Common myeloid progenitor, CD34-positive (primary cell): Measurements from ENCODE around the gene PHF21B.

ENCODE experiments used
- CTCF ChIA-PET: fragments of 350-600 bp; sonication (Branson Sonifier 250); formaldehyde crosslinking; loops from one replicate; lab custom pipeline; 2021; ENCODE audit warnings: antibody characterized with exemption; lab: Charles Lee
- POLR2A ChIA-PET: fragments of 350-600 bp; sonication (Branson Sonifier 250); formaldehyde crosslinking; loops from one replicate; lab custom pipeline; 2021; ENCODE audit warnings: antibody characterized with exemption; lab: Charles Lee
- DNase-seq, 3 donors: peaks; one replicate each; pipeline versions ENCODE4 v3.0.0 to v3.0.0-alpha.2; 2013
- H3K27ac ChIP-seq, 2 experiments: 1 replicate in 1 of 2; 2 replicates in 1 of 2; pipeline ENCODE4 v1.7.0; 2013; ENCODE audit warnings: inconsistent platforms in 2 of 2, low read length in 2 of 2, mild to moderate bottlenecking in 2 of 2, low read depth in 1 of 2, moderate library complexity in 1 of 2; ENCODE audit not compliant: severe bottlenecking in 2 of 2, insufficient read depth in 1 of 2, poor library complexity in 1 of 2
- H3K27me3 ChIP-seq, 5 experiments: replicated peaks in 2 of 5; 1 replicate in 3 of 5; 2 replicates in 2 of 5; pipeline versions ENCODE4 v1.6.1 to v1.7.0; 2013; ENCODE audit warnings: low read length in 4 of 5, mild to moderate bottlenecking in 2 of 5, moderate library complexity in 2 of 5, inconsistent platforms in 1 of 5; ENCODE audit not compliant: insufficient read depth in 5 of 5, control insufficient read depth in 4 of 5
- H3K36me3 ChIP-seq, 4 experiments: 1 replicate in 2 of 4; 2 replicates in 2 of 4; pipeline versions ENCODE4 v1.6.1 to v1.7.0; 2013; ENCODE audit warnings: low read length in 3 of 4, control low read depth in 1 of 4, mild to moderate bottlenecking in 1 of 4; ENCODE audit not compliant: control insufficient read depth in 4 of 4, insufficient read depth in 4 of 4
- H3K4me1 ChIP-seq, 4 experiments: 1 replicate in 3 of 4; 2 replicates in 1 of 4; pipeline versions ENCODE4 v1.6.1 to v1.7.1; 2013; ENCODE audit warnings: low read length in 3 of 4, mild to moderate bottlenecking in 3 of 4, control low read depth in 1 of 4, inconsistent platforms in 1 of 4, moderate library complexity in 1 of 4; ENCODE audit not compliant: control insufficient read depth in 4 of 4, insufficient read depth in 4 of 4; ENCODE audit errors: control extremely low read depth in 1 of 4
- H3K4me3 ChIP-seq, 7 experiments: 1 replicate in 4 of 7; 2 replicates in 3 of 7; pipeline versions ENCODE4 v1.5.1 to v1.7.0; 2013; ENCODE audit warnings: mild to moderate bottlenecking in 7 of 7, low read length in 6 of 7, moderate library complexity in 6 of 7, inconsistent platforms in 2 of 7, low read depth in 2 of 7, control low read depth in 1 of 7; ENCODE audit not compliant: insufficient read depth in 4 of 7, control insufficient read depth in 1 of 7; ENCODE audit errors: extremely low read depth in 1 of 7
- H3K9me3 ChIP-seq, 5 experiments: 1 replicate in 4 of 5; 2 replicates in 1 of 5; pipeline versions ENCODE4 v1.6.1 to v1.7.1; 2013; ENCODE audit warnings: low read length in 4 of 5, mild to moderate bottlenecking in 2 of 5, inconsistent platforms in 1 of 5, low read depth in 1 of 5, moderate library complexity in 1 of 5; ENCODE audit not compliant: control insufficient read depth in 4 of 5, insufficient read depth in 2 of 5; ENCODE audit errors: control extremely low read depth in 1 of 5
- WGBS: methylation state at CpG from one replicate; pipeline ENCODE4 v1.1.5; 2013; ENCODE audit not compliant: insufficient coverage; 5-methylcytosine and 5-hydroxymethylcytosine counted together

Gene PHF21B

DNA sequence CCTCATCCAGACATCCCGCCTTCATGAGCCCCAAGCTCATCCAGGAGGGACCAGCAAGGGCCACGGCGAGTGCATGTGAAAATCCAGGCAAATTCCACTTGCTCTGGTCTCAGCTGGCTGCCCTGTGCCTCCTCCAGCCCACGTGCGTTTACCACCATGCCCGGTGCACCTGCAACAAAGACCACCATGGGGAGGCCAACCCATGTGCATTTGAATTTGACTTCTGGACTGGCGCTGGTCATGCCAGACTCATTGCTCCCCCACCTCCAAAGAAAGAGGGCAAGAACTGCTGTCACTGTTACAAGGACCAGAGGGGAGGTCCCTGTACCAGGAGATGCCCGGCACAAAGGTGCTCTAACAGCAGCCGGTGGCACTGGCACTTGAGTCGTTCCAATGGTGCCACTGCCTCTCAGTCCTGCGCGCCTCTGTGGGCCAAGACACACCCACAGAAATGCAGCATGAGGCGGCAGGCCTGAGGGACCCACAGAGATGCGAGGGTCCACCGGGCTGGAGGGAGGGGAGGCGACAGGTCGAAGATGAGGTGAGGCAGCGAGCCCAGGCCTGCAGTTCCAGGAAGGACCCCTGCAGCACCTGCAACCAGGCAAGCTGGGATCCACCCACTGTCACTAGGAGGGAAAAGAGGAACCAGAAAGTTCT is 80.3 kb downstream of the PHF21B start:
- no peaks in the 10 kb centered on the region for H3K27me3 ChIP-seq
- no peaks in the 10 kb centered on the region for H3K9me3 ChIP-seq
- POLR2A ChIA-PET, result no interaction called here
- no peak for DNase-seq
- H3K4me3 ChIP-seq, result no peak overlapping the region
- no peak overlapping the region for H3K27ac ChIP-seq
- H3K36me3 ChIP-seq, result no peaks in the 10 kb centered on the region
- 96% methylated on average over 18 of the region's 18 CpGs for WGBS
- CTCF ChIA-PET, result no interaction called here
- H3K4me1 ChIP-seq, result peaks cover 0 to 8% (median 1%) of the 10 kb centered on the region in 4 experiments

DNA sequence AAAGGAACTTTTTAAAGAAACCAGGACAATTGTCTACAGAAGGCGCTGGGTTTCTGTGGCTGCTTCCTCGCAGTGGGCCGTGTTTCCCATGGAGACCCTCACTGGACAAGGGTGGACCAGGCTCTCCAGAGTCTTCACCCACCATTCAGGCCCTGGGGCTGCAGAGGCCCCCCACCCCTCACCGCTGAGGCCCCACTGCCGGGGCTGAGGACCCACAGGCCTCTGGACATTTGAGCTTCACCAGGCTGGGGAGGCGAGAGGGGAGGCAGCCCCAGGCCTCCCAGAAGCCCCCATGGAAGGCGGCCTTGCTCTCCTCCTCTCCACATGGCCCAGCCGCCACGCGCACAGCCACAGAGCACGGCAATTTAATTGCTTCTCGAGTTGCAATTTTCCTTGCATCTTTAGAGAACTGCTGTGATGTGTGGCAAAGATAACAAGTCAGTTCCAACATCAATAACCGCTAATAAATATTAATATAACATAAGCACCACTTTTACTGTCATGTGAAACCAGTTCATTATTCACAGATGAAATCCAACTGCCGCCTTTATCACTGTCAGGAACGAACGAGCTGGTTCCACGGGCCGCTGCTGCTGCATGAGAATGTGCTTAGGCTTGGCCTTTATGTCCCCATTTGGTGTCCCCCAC is 81.0 kb downstream of the PHF21B start:
- 100% methylated on average over 11 of the region's 18 CpGs for WGBS
- CTCF ChIA-PET, result no interaction called here
- H3K9me3 ChIP-seq, result peaks cover 0 to 4% (median 0%) of the 10 kb centered on the region in 5 experiments
- no peak overlapping the region for H3K4me3 ChIP-seq
- no peaks in the 10 kb centered on the region for H3K36me3 ChIP-seq
- peaks cover 0 to 6% (median under 1%) of the 10 kb centered on the region in 4 experiments for H3K4me1 ChIP-seq
- no peak overlapping the region for H3K27ac ChIP-seq
- peaks cover 0 to 1% (median 0%) of the 10 kb centered on the region in 5 experiments for H3K27me3 ChIP-seq
- POLR2A ChIA-PET, result no interaction called here
- DNase-seq, result no peak

GRCh38 chr22:44928136-44928463 is 81.7 kb downstream of the PHF21B start:
- no peaks in the 10 kb centered on the region for H3K4me1 ChIP-seq
- ChIA-PET POLR2A (no interaction called here), CTCF (no interaction called here)
- 95% methylated on average over 10 of the region's 11 CpGs for WGBS
- H3K27me3 ChIP-seq, result peaks cover 0 to 1% (median 0%) of the 10 kb centered on the region in 5 experiments
- H3K9me3 ChIP-seq, result peaks cover 0 to 4% (median 0%) of the 10 kb centered on the region in 5 experiments
- no peaks in the 10 kb centered on the region for H3K36me3 ChIP-seq
- no peak overlapping the region for H3K4me3 ChIP-seq
- DNase-seq, result no peak
- no peak overlapping the region for H3K27ac ChIP-seq

DNA sequence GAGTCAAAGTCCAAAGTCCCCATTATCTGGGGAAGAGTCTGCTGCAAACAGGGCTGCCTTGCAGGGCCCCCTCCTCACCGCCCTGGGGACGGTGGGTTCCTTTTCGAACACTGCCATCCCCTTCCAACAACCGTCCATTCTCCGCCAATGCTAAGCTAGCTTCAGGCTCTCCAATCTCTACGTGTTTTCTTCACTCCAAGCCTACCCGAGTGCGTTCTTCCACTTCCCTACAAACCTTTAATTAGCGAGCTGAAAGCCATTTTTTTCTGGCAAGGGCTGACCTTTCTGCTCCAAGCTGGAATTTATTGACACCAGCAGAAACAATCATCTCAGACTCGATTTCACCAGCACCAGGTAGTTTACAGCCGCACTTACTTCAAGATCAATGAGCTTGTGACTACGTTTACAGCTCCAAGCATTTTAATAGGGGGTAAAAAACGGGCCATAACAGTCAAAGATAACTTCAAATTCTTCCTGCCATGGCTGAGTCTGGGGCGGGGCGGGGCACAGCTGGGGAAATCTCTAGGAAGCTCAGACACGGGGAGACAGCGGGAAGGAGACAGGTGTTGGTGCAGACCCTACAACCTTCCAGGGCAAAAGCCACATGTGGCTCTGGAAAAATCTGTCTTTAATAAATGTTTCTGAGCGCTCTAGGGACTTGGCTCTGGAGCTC is 82.2 kb downstream of the PHF21B start:
- Histone ChIP-seq H3K9me3 (peaks cover 0 to 4% (median 0%) of the 10 kb centered on the region in 5 experiments), H3K4me3 (no peak overlapping the region), H3K27ac (no peak overlapping the region), H3K27me3 (peaks cover 0 to 1% (median 0%) of the 10 kb centered on the region in 5 experiments), H3K4me1 (no peaks in the 10 kb centered on the region), H3K36me3 (no peaks in the 10 kb centered on the region)
- no peak for DNase-seq
- POLR2A ChIA-PET, result no interaction called here
- CTCF ChIA-PET, result no interaction called here
- 89% methylated on average over 18 of the region's 18 CpGs for WGBS

DNA sequence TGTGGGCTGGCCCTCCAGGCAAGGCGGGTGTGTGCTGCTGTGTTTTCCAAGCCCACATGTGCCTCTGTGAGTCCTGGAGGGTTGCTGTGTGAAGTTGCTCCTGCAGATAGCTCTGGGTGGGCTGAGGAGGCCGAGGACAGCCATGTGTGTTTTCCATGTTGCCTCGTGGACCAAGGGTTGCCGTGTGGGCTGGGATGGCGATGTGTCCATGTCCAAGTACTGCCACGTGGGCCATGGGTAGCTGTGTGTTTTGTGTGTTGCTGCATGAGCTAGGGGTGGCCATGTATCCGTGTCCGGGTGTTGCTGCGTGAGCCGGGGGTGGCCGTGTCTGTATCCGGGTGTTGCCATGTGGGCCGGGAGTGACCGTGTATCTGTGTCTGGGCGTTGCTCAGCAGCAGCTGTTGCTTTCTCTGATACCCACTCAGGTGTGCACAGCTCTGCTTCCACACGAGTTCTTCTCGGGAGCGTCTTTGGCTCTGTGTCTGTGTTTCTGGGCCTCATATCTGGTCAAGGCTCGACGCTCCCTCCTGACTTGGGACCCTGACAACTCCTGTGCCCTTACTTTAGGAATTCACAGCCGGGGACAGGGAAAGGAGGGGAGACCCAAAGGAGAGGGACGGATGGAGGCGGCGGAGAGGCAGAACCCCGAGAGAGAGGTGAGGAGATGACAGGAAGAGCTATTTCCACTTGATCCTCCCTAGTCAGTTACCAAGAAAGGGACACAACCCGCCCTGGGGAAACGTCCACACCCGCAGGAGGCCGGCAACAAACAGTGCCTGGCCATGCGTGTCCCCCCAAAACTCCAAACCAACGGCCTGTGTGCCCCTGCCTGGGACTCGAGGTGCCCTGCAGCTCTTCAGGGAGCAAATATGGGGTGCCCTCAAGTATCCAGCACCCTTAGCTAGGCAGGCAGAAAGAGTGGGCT is 83.1 kb downstream of the PHF21B start:
- DNase-seq, result no peak
- no peak overlapping the region for H3K27ac ChIP-seq
- POLR2A ChIA-PET, result no interaction called here
- 94% methylated on average over 24 of the region's 32 CpGs for WGBS
- H3K4me1 ChIP-seq, result no peaks in the 10 kb centered on the region
- no peak overlapping the region for H3K4me3 ChIP-seq
- peaks cover 0 to 4% (median 0%) of the 10 kb centered on the region in 5 experiments for H3K9me3 ChIP-seq
- CTCF ChIA-PET, result no interaction called here
- H3K36me3 ChIP-seq, result no peaks in the 10 kb centered on the region
- H3K27me3 ChIP-seq, result peaks cover 0 to 1% (median 0%) of the 10 kb centered on the region in 5 experiments

GRCh38 chr22:44926124-44926475 is 83.7 kb downstream of the PHF21B start:
- Histone ChIP-seq H3K9me3 (peaks cover 0 to 4% (median under 1%) of the 10 kb centered on the region in 5 experiments), H3K36me3 (no peaks in the 10 kb centered on the region), H3K4me3 (no peak overlapping the region), H3K4me1 (no peaks in the 10 kb centered on the region), H3K27me3 (peaks cover 0 to 1% (median 0%) of the 10 kb centered on the region in 5 experiments), H3K27ac (no peak overlapping the region)
- ChIA-PET POLR2A (no interaction called here), CTCF (no interaction called here)
- peak in 1 of 3 donors; percentile 4 for DNase-seq
- 98% methylated on average over 8 of the region's 11 CpGs for WGBS
